Lower leg skin (tissue), 3 donors: ENCODE data around the gene SPATA2.

ENCODE experiments used
- POLR2A ChIP-seq, 2 donors: fragments of 450-650 bp; IDR thresholded peaks; one replicate each; pipeline ENCODE4 v1.6.1; 2016 to 2017; ENCODE audit warnings: antibody characterized with exemption in 2 of 2, mild to moderate bottlenecking in 1 of 2, moderate library complexity in 1 of 2
- TF ChIP-seq, protein P1 (sequence below), 3 donors: fragments of 450-650 bp; IDR thresholded peaks; one replicate each; pipeline ENCODE4 v1.5.1; 2016; ENCODE audit warnings: antibody characterized with exemption in 3 of 3, mild to moderate bottlenecking in 3 of 3, moderate library complexity in 2 of 3

DNA sequence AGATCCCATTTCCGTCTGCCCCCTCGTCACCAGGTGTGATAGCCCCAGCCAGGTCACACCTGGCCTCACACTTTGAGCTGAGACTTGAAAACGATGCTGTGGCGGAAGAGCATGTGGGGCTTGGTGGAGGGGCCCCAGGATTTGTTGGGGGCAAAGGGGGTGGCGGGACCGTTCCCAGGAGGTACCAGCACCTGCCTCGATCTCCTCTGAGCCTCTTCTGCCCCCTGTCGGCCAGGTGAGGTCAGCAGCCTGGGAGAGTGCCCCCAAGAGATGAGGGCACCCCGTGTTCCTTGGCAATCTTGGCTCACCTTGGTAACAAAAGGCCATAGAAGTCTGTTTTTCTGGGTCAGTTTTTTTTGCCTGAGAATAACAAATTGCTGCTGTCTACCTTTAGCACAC is 25.4 kb downstream of the SPATA2 start:
- TF ChIP-seq, protein P1, sequence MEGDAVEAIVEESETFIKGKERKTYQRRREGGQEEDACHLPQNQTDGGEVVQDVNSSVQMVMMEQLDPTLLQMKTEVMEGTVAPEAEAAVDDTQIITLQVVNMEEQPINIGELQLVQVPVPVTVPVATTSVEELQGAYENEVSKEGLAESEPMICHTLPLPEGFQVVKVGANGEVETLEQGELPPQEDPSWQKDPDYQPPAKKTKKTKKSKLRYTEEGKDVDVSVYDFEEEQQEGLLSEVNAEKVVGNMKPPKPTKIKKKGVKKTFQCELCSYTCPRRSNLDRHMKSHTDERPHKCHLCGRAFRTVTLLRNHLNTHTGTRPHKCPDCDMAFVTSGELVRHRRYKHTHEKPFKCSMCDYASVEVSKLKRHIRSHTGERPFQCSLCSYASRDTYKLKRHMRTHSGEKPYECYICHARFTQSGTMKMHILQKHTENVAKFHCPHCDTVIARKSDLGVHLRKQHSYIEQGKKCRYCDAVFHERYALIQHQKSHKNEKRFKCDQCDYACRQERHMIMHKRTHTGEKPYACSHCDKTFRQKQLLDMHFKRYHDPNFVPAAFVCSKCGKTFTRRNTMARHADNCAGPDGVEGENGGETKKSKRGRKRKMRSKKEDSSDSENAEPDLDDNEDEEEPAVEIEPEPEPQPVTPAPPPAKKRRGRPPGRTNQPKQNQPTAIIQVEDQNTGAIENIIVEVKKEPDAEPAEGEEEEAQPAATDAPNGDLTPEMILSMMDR (IDR thresholded peaks at IDR 0.05), result no peak
- no peak for TF ChIP-seq POLR2A (IDR thresholded peaks at IDR 0.05)
